Right lobe of liver (tissue), 6 donors: ENCODE data around the gene ATXN7L2. TPM values are rescaled to one million over a fixed set of nuclear protein-coding genes. Genes with fewer than 3 reads are reported as not detected.

ENCODE experiments used
- ATAC-seq, 4 donors: fragments of 200-7000 bp; cut with Tn5 transposase; one replicate each; pipeline ENCODE4 v1.9.1; 2020; ENCODE audit warnings: mild to moderate bottlenecking in 4 of 4, moderate library complexity in 4 of 4
- DNase-seq, 3 donors: peaks; one replicate each; pipeline ENCODE4 v3.0.0-alpha.2; 2020
- H3K27ac ChIP-seq, 3 donors: fragments of 200-600 bp; one replicate each; pipeline ENCODE4 v1.8.0; 2022
- H3K27me3 ChIP-seq, 2 donors: fragments of 200-600 bp; one replicate each; pipeline ENCODE4 v1.8.0; 2022
- H3K36me3 ChIP-seq, 4 donors: fragments of 200-600 bp; sonication (generic) in 1 of 4; one replicate each; pipeline versions ENCODE4 v1.5.1 to v1.8.0; 2017 to 2022; ENCODE audit warnings: control low read depth in 1 of 4
- H3K4me1 ChIP-seq, 4 donors: fragments of 200-600 bp; sonication (generic) in 1 of 4; one replicate each; pipeline versions ENCODE4 v1.5.1 to v1.8.0; 2017 to 2022; ENCODE audit warnings: control low read depth in 1 of 4
- H3K4me3 ChIP-seq, 3 donors: fragments of 200-600 bp; one replicate each; pipeline ENCODE4 v1.8.0; 2022
- H3K9me3 ChIP-seq, 4 donors: fragments of 200-600 bp; sonication (generic) in 1 of 4; one replicate each; pipeline versions ENCODE4 v1.5.1 to v1.8.0; 2017 to 2022; ENCODE audit warnings: control low read depth in 1 of 4
- CTCF ChIP-seq, 4 donors: fragments of 200-600 bp in 3 of 4; fragments of 450-650 bp in 1 of 4; IDR thresholded peaks; one replicate each; pipeline versions ENCODE4 v1.5.1 to v1.8.0; 2016 to 2022; ENCODE audit warnings: antibody characterized with exemption in 4 of 4, mild to moderate bottlenecking in 2 of 4
- POLR2A ChIP-seq: fragments of 450-650 bp; IDR thresholded peaks from one replicate; pipeline ENCODE4 v1.6.1; 2017; ENCODE audit warnings: antibody characterized with exemption, mild to moderate bottlenecking
- WGBS: methylation state at CpG from one replicate; pipeline ENCODE4 v1.1.6; 2018; ENCODE audit warnings: low coverage, low lambda C conversion rate; ENCODE audit not compliant: insufficient coverage; ENCODE audit errors: missing lambda C conversion rate; 5-methylcytosine and 5-hydroxymethylcytosine counted together
- intact Hi-C, 2 donors: fragments of 100-400 bp; cut with DNase I; formaldehyde crosslinking; loops; one replicate each; pipeline versions ENCODE4 v1.11.2 to v1.14.1; 2022
- total RNA-seq, 6 experiments: library from RNA; depleted of rRNA in 2 of 6; stranded (reverse); fragments of >200 nt in 2 of 6; fragmentation: NEBNext Ultra II Directional in 3 of 6; extraction: Animal tissue kit (Norgen Biotek cat#: 25700) in 3 of 6; gene quantifications; one replicate each; pipeline versions ENCODE4 v1.1.0 to v1.2.4, GENCODE V29; 2016 to 2023
- donor health status: DM: no; HTN: yes; CAD: no.
- donor health status: DM: no; HTN: no; CAD: no.
- donor health status: DM: no; HTN: no; CAD: no.
- donor health status: DM: no; HTN: yes; CAD: no.
- donor health status: DM: no; HTN: yes; CAD: no.

The ATXN7L2 gene
- total RNA-seq, 6 experiments from 2014 or later, result 1.5 to 6.1 (median 3.1) TPM

- TF ChIP-seq CTCF (IDR thresholded peaks at IDR 0.05) (no peak), POLR2A (no peak)
These were observed 842 bp downstream of the ATXN7L2 start for GRCh38 chr1:109484519-109484975.

GRCh38 chr1:109485001-109485400, 1.3 kb downstream of the ATXN7L2 start:
- ATAC-seq, result no peak
- Histone ChIP-seq H3K27ac (no peak overlapping the region), H3K9me3 (no peaks in the 10 kb centered on the region), H3K4me1 (peaks cover 0 to 3% (median 0%) of the 10 kb centered on the region in 4 donors), H3K4me3 (no peak overlapping the region), H3K36me3 (no peaks in the 10 kb centered on the region), H3K27me3 (no peaks in the 10 kb centered on the region)
- intact Hi-C loops, result loop anchor here in 1 of 2 donors (5.0 kb wide), 1 partner anchor 152 kb away; no protein-coding TSS in a partner anchor
- TF ChIP-seq POLR2A (no peak), CTCF (IDR thresholded peaks at IDR 0.05) (no peak)
- 28% methylated on average over 3 of the region's 3 CpGs for WGBS
- DNase-seq, result no peak

More at GRCh38 chr1:109484519-109484975, 842 bp downstream of the ATXN7L2 start:
- no peaks in the 10 kb centered on the region for H3K9me3 ChIP-seq
- H3K27ac ChIP-seq, result no peak overlapping the region
- DNase-seq, result no peak
- no peaks in the 10 kb centered on the region for H3K27me3 ChIP-seq
- intact Hi-C loops, result no loop called here
- no peaks in the 10 kb centered on the region for H3K36me3 ChIP-seq
- ATAC-seq, result no peak
- peak overlapping the region; percentile 82 to 88 (median 85) for H3K4me3 ChIP-seq
- WGBS, result 44% methylated on average over 15 of the region's 15 CpGs
- peaks cover 0 to 3% (median 0%) of the 10 kb centered on the region in 4 donors for H3K4me1 ChIP-seq

- no peak for DNase-seq
- ATAC-seq, result no peak
- H3K36me3 ChIP-seq, result no peaks in the 10 kb centered on the region
- no peaks in the 10 kb centered on the region for H3K9me3 ChIP-seq
- no peak overlapping the region for H3K4me3 ChIP-seq
- intact Hi-C loops, result loop anchor here in 1 of 2 donors (5.0 kb wide), 1 partner anchor 150 kb away; no protein-coding TSS in a partner anchor
- H3K4me1 ChIP-seq, result peaks cover 0 to 3% (median 0%) of the 10 kb centered on the region in 4 donors
- TF ChIP-seq CTCF (IDR thresholded peaks at IDR 0.05), result no peak
- no peak for TF ChIP-seq POLR2A
- 51% methylated on average over 2 of the region's 5 CpGs for WGBS
- H3K27ac ChIP-seq, result no peak overlapping the region
- no peaks in the 10 kb centered on the region for H3K27me3 ChIP-seq
These were observed 3.6 kb downstream of the ATXN7L2 start for GRCh38 chr1:109487261-109487660.

- Histone ChIP-seq H3K27me3 (no peaks in the 10 kb centered on the region), H3K9me3 (no peaks in the 10 kb centered on the region), H3K27ac (no peak overlapping the region), H3K36me3 (no peaks in the 10 kb centered on the region), H3K4me1 (peaks cover 0 to 3% (median 0%) of the 10 kb centered on the region in 4 donors), H3K4me3 (no peak overlapping the region)
- DNase-seq (no peak), ATAC-seq (no peak)
- no peak for TF ChIP-seq POLR2A
- TF ChIP-seq CTCF (IDR thresholded peaks at IDR 0.05), result no peak
- WGBS, result 77% methylated on average over 2 of the region's 5 CpGs
- intact Hi-C loops, result loop anchor here in 1 of 2 donors (5.0 kb wide), 1 partner anchor 149 kb away; no protein-coding TSS in a partner anchor
These were observed 4.5 kb downstream of the ATXN7L2 start for GRCh38 chr1:109488201-109488600.
